ENCODE measurements around the gene TYMP. TPM values are rescaled to one million over a fixed set of nuclear protein-coding genes. Genes with fewer than 3 reads are reported as not detected.

The TYMP gene
- total and polyA plus RNA-seq, 2 of the 4 experiments (the other 2 are of a cell fraction), result 0.18 to 0.74 TPM

DNA sequence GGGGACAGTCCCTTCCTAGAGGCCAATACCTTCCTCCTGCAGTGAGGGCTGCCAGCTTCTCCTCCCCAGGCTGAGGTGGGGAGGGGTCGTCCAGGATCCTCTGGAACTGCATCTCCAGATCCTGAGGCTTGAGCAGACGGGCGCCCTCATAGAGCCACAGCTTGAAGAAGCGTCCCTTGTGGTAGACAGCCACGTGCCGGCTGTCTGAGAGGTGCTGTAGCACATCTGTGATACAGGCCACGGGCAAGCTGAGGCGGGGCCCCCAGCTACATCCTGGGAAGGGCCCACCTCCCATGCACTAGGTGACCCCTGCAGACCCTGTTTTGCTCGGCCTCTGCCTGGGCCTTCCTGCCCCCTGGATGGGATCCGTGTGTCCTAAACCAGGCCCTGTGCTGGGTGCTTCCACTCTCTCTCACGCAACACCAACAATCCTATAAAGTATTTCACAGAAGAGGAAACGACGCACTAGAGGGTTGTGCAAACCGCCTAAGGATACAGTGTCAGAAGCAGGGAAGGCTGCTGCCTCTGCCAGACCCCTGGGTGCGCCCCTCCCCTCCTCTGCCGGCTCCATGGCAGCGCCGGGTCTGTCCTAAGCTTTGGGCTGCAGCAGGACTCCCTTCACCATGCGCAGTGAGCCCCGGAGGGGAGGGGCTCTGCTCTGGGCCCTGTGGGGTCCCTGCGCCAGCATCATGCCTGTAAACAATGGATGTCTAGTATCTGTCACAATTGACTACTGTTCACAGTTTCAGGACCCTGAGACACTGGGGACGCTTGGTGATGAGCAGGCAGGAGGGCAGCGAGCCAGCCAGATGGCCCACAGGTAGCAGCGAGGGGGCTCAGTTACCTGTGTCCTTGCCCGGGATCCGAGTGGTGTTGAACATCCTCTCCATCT, 43.9 kb upstream of the TYMP start:
- intact Hi-C loops (cut with micrococcal nuclease), result no loop called here
- no peak overlapping the region for H4K91ac ChIP-seq (ENCODE audit: insufficient read depth, low read depth, low read length)
- POLR2A ChIA-PET (ENCODE audit: unreplicated experiment), result no interaction called here
- H3K4me3 ChIP-seq (ENCODE audit: insufficient read depth, low read depth, low read length), result no peak overlapping the region
- H3K36me3 ChIP-seq (ENCODE audit: control insufficient read depth, insufficient read depth, low read length), result no peaks in the 10 kb centered on the region; the same call in 1 of the 2 replicates
- no peak overlapping the region for H3K14ac ChIP-seq (replicated peaks; ENCODE audit: low read depth, low read length)
- no peaks in the 10 kb centered on the region for H4K20me1 ChIP-seq (ENCODE audit: insufficient read depth, low read length)
- in situ Hi-C loops (cut with MboI; ENCODE audit: low sequenced_read_pairs), result no loop called here
- H2AFZ ChIP-seq (replicated peaks; ENCODE audit: low read length, poor library complexity), result no peak overlapping the region
- H2BK20ac ChIP-seq (ENCODE audit: low read depth, low read length), result no peak overlapping the region
- no TSS peak for BruUV-seq (replicated peaks)
- 0 out of 2 replicates have a peak, but pooled peaks cover 2% of the 10 kb centered on the region for H3K9me1 ChIP-seq (ENCODE audit: insufficient read depth, low read length)
- no peaks in the 10 kb centered on the region for H3K27me3 ChIP-seq (ENCODE audit: control insufficient read depth, insufficient read depth, low read length)
- 93% methylated on average over 3 of the region's 26 CpGs; no CpG with 5 or more reads in 1 of the 2 experiments for WGBS, 2 experiments (ENCODE audit: extremely low coverage in 2 of 2, insufficient read length in 1 of 2)
- no peak overlapping the region for H3K23ac ChIP-seq (ENCODE audit: low read depth, low read length)
- peak overlapping the region; percentile 35 for H2AK9ac ChIP-seq (replicated peaks; ENCODE audit: low read depth, low read length, poor library complexity)
- no peak overlapping the region for H2AK5ac ChIP-seq (ENCODE audit: low read depth, low read length)
- dilution Hi-C loops (cut with HindIII; ENCODE audit: low sequenced_read_pairs, unreplicated experiment), result no loop called here
- H3K79me1 ChIP-seq (ENCODE audit: low read depth in 1 of 2, low read length in 2 of 2), result no peaks in the 10 kb centered on the region
- no peak overlapping the region for H4K5ac ChIP-seq (ENCODE audit: low read depth, low read length)
- CTCF ChIA-PET, result interaction anchor here (1.4 kb wide), 1 partner anchor 11 kb away, joined by 5 read pairs; the partner anchor contains the start of gene SYCE3
- no peaks in the 10 kb centered on the region for H3K9me3 ChIP-seq (ENCODE audit: control insufficient read depth, insufficient read depth, low read length)
- H4K8ac ChIP-seq (ENCODE audit: low read depth in 2 of 2, low read length in 2 of 2), result no peak overlapping the region
- H2BK120ac ChIP-seq (ENCODE audit: low read depth, low read length), result no peak overlapping the region
- ATAC-seq (ENCODE audit: low read depth) (no peak), DNase-seq (no peak)
- peaks cover 7% of the 10 kb centered on the region for H3K4me1 ChIP-seq (ENCODE audit: control insufficient read depth, insufficient read depth, low read length)
- no peak overlapping the region for H3K18ac ChIP-seq (ENCODE audit: low read depth, low read length)
- H3K56ac ChIP-seq (ENCODE audit: extremely low read depth, insufficient read depth, low read length), result no peak overlapping the region
- no peak overlapping the region for H3K27ac ChIP-seq (ENCODE audit: insufficient read depth, low read length)
- no peak overlapping the region for H3K9ac ChIP-seq (ENCODE audit: low read depth, low read length)
- H3K4me2 ChIP-seq (ENCODE audit: low read depth, low read length), result no peak overlapping the region
- no peak overlapping the region for H2BK5ac ChIP-seq (ENCODE audit: low read depth, low read length, poor library complexity, severe bottlenecking)
- no peak overlapping the region for H3K4ac ChIP-seq (ENCODE audit: low read depth, low read length)
- no peak overlapping the region for H2BK15ac ChIP-seq (ENCODE audit: low read depth, low read length)
- no peak for TF ChIP-seq USF2 (IDR thresholded peaks at IDR 0.05; ENCODE audit: low read depth, low read length)
